IMR-90 (cell line): ENCODE results near the gene KCNJ13. TPM values are rescaled to one million over a fixed set of nuclear protein-coding genes. Genes with fewer than 3 reads are reported as not detected.

Source experiments
- ATAC-seq: fragments of 200-7000 bp; cut with Tn5 transposase; 2 replicates; pipeline ENCODE4 v1.9.1; 2020; ENCODE audit warnings: low read depth, mild to moderate bottlenecking, moderate library complexity
- BruUV-seq: library from RNA; stranded (reverse); fragments of 400-500 nt; replicated peaks from 2 replicates; lab custom pipeline; 2021; lab: Mats Ljungman, UMichigan
- CTCF ChIA-PET: fragments of 300-600 bp; formaldehyde crosslinking; extraction: SDS; loops from one replicate; lab custom pipeline; 2021; ENCODE audit warnings: antibody characterized with exemption; lab: Yijun Ruan, JAX
- POLR2A ChIA-PET: fragments of 300-600 bp; sonication (Branson Sonifier 250); formaldehyde crosslinking; loops from one replicate; lab custom pipeline; 2022; ENCODE audit warnings: antibody characterized with exemption; ENCODE audit not compliant: unreplicated experiment; lab: Charles Lee
- DNase-seq: peaks from one replicate; pipeline ENCODE4 v3.0.0; 2013
- H2AFZ ChIP-seq: replicated peaks from 2 replicates; pipeline ENCODE3; 2013; ENCODE audit warnings: low read length, mild to moderate bottlenecking; ENCODE audit not compliant: poor library complexity
- H2AK5ac ChIP-seq: 2 replicates; pipeline ENCODE4 v1.6.1; 2013; ENCODE audit warnings: low read depth, low read length, inconsistent platforms
- H2AK9ac ChIP-seq: replicated peaks from 2 replicates; pipeline ENCODE3; 2013; ENCODE audit warnings: mild to moderate bottlenecking, low read depth, low read length, moderate library complexity; ENCODE audit not compliant: poor library complexity
- H2BK120ac ChIP-seq: 2 replicates; pipeline ENCODE4 v1.6.1; 2013; ENCODE audit warnings: low read depth, low read length, inconsistent platforms
- H2BK15ac ChIP-seq: 3 replicates; pipeline ENCODE4 v1.6.1; 2013; ENCODE audit warnings: low read depth, low read length, inconsistent platforms
- H2BK20ac ChIP-seq: 2 replicates; pipeline ENCODE4 v1.6.1; 2013; ENCODE audit warnings: low read depth, mild to moderate bottlenecking, inconsistent platforms, low read length, moderate library complexity
- H2BK5ac ChIP-seq: 2 replicates; pipeline ENCODE4 v1.6.1; 2013; ENCODE audit warnings: mild to moderate bottlenecking, low read depth, low read length, inconsistent platforms; ENCODE audit not compliant: poor library complexity, severe bottlenecking
- H3K14ac ChIP-seq: replicated peaks from 2 replicates; pipeline ENCODE4 v1.6.1; 2013; ENCODE audit warnings: low read depth, low read length, inconsistent platforms
- H3K18ac ChIP-seq: 2 replicates; pipeline ENCODE4 v1.6.1; 2013; ENCODE audit warnings: low read depth, low read length, control low read depth
- H3K23ac ChIP-seq: 2 replicates; pipeline ENCODE4 v1.6.1; 2013; ENCODE audit warnings: low read depth, low read length, inconsistent platforms
- H3K27ac ChIP-seq: 2 replicates; pipeline ENCODE4 v1.5.1; 2013; ENCODE audit warnings: mild to moderate bottlenecking, control low read depth, low read length; ENCODE audit not compliant: insufficient read depth
- H3K27me3 ChIP-seq: 2 replicates; pipeline ENCODE4 v1.6.1; 2013; ENCODE audit warnings: low read length; ENCODE audit not compliant: control insufficient read depth, insufficient read depth
- H3K36me3 ChIP-seq: 2 replicates; pipeline ENCODE4 v1.6.1; 2013; ENCODE audit warnings: low read length, mixed read lengths; ENCODE audit not compliant: control insufficient read depth, insufficient read depth
- H3K4ac ChIP-seq: 2 replicates; pipeline ENCODE4 v1.6.1; 2013; ENCODE audit warnings: low read depth, low read length, inconsistent platforms
- H3K4me1 ChIP-seq: 2 replicates; pipeline ENCODE4 v1.6.1; 2013; ENCODE audit warnings: low read length, mixed read lengths; ENCODE audit not compliant: control insufficient read depth, insufficient read depth
- H3K4me2 ChIP-seq: 2 replicates; pipeline ENCODE4 v1.6.1; 2013; ENCODE audit warnings: low read depth, mild to moderate bottlenecking, control low read depth, low read length, moderate library complexity
- H3K4me3 ChIP-seq: 2 replicates; pipeline ENCODE4 v1.5.1; 2013; ENCODE audit warnings: low read depth, mild to moderate bottlenecking, control low read depth, low read length, moderate library complexity; ENCODE audit not compliant: insufficient read depth
- H3K56ac ChIP-seq: 2 replicates; pipeline ENCODE4 v1.6.1; 2013; ENCODE audit warnings: low read length, inconsistent platforms; ENCODE audit not compliant: insufficient read depth; ENCODE audit errors: extremely low read depth
- H3K79me1 ChIP-seq, 2 experiments: 2 replicates each; pipeline ENCODE4 v1.6.1; 2013; ENCODE audit warnings: low read length in 2 of 2, inconsistent platforms in 1 of 2, low read depth in 1 of 2
- H3K9ac ChIP-seq: 2 replicates; pipeline ENCODE4 v1.6.1; 2013; ENCODE audit warnings: low read depth, low read length, control low read depth
- H3K9me1 ChIP-seq: 2 replicates; pipeline ENCODE4 v1.6.1; 2013; ENCODE audit warnings: low read length, inconsistent platforms; ENCODE audit not compliant: insufficient read depth
- H3K9me3 ChIP-seq: 2 replicates; pipeline ENCODE4 v1.6.1; 2013; ENCODE audit warnings: low read length; ENCODE audit not compliant: control insufficient read depth, insufficient read depth
- H4K20me1 ChIP-seq: 2 replicates; pipeline ENCODE4 v1.6.1; 2013; ENCODE audit warnings: low read length, inconsistent platforms; ENCODE audit not compliant: insufficient read depth
- H4K5ac ChIP-seq: 2 replicates; pipeline ENCODE4 v1.6.1; 2013; ENCODE audit warnings: mild to moderate bottlenecking, low read depth, low read length, control low read depth
- H4K8ac ChIP-seq, 2 experiments: 2 replicates each; pipeline ENCODE4 v1.6.1; 2013; ENCODE audit warnings: low read depth in 2 of 2, low read length in 2 of 2, control low read depth in 1 of 2, inconsistent platforms in 1 of 2
- H4K91ac ChIP-seq: 2 replicates; pipeline ENCODE4 v1.6.1; 2013; ENCODE audit warnings: low read depth, low read length, inconsistent platforms; ENCODE audit not compliant: insufficient read depth
- BHLHE40 ChIP-seq: fragments of 150-350 bp; IDR thresholded peaks from 2 replicates; pipeline ENCODE4 v1.6.1; 2016; ENCODE audit warnings: mild to moderate bottlenecking, low read depth, low read length
- CEBPB ChIP-seq: IDR thresholded peaks from 2 replicates; pipeline ENCODE4 v1.6.1; 2012; ENCODE audit warnings: low read depth, low read length, improper control_type of control experiment
- CHD1 ChIP-seq: IDR thresholded peaks from 2 replicates; pipeline ENCODE4 v1.6.1; 2012; ENCODE audit warnings: low read depth, low read length, improper control_type of control experiment
- FOS ChIP-seq: fragments of 150-350 bp; IDR thresholded peaks from 2 replicates; pipeline ENCODE4 v1.6.1; 2016; ENCODE audit warnings: low read depth, low read length
- MAFK ChIP-seq: IDR thresholded peaks from 2 replicates; pipeline ENCODE4 v1.6.1; 2012; ENCODE audit warnings: low read depth, low read length, improper control_type of control experiment
- MAZ ChIP-seq: IDR thresholded peaks from 2 replicates; pipeline ENCODE4 v1.6.1; 2012; ENCODE audit warnings: low read depth, mild to moderate bottlenecking, low read length, improper control_type of control experiment, moderate library complexity, borderline replicate concordance
- MXI1 ChIP-seq: IDR thresholded peaks from 2 replicates; pipeline ENCODE4 v1.6.1; 2012; ENCODE audit warnings: low read depth, mild to moderate bottlenecking, low read length, moderate library complexity, borderline replicate concordance
- NFE2L2 ChIP-seq: fragments of 150-350 bp; IDR thresholded peaks from 2 replicates; pipeline ENCODE4 v1.6.1; 2016; ENCODE audit warnings: low read depth, mild to moderate bottlenecking, low read length
- POLR2A ChIP-seq: IDR thresholded peaks from 2 replicates; pipeline ENCODE4 v1.6.1; 2012; ENCODE audit warnings: mild to moderate bottlenecking, low read depth, low read length
- RAD21 ChIP-seq: IDR thresholded peaks from 2 replicates; pipeline ENCODE4 v1.6.1; 2012; ENCODE audit warnings: low read length, improper control_type of control experiment
- RCOR1 ChIP-seq: IDR thresholded peaks from 2 replicates; pipeline ENCODE4 v1.6.1; 2012; ENCODE audit warnings: mild to moderate bottlenecking, low read length, improper control_type of control experiment; ENCODE audit not compliant: insufficient replicate concordance
- RFX5 ChIP-seq: IDR thresholded peaks from 2 replicates; pipeline ENCODE4 v1.8.0; 2012; ENCODE audit warnings: low read depth, mild to moderate bottlenecking, low read length, moderate library complexity
- SMC3 ChIP-seq: fragments of 150-350 bp; IDR thresholded peaks from 2 replicates; pipeline ENCODE4 v1.6.1; 2016; ENCODE audit warnings: low read depth, mild to moderate bottlenecking, antibody characterized with exemption, low read length, moderate library complexity
- WGBS, 2 experiments: methylation state at CpG; one replicate each; pipeline versions ENCODE4 v1.1.5 to v1.1.7; 2013; ENCODE audit warnings: missing lambda C conversion rate in 2 of 2; ENCODE audit not compliant: insufficient read length in 1 of 2; ENCODE audit errors: extremely low coverage in 2 of 2; 5-methylcytosine and 5-hydroxymethylcytosine counted together
- dilution Hi-C: fragments of 300-500 bp; cut with HindIII; formaldehyde crosslinking; loops from one replicate; pipeline ENCODE4 v1.14.3; 2018; ENCODE audit warnings: low sequenced_read_pairs; ENCODE audit not compliant: unreplicated experiment
- in situ Hi-C: fragments of 300-500 bp; cut with MboI; formaldehyde crosslinking; loops from 3 replicates; pipeline ENCODE4 v1.14.3; 2019; ENCODE audit warnings: low sequenced_read_pairs, inconsistent platforms, mixed read lengths
- intact Hi-C: fragments of 100-400 bp; cut with micrococcal nuclease; formaldehyde crosslinking; loops from 2 replicates; pipeline ENCODE4 v1.10.0; 2022
- polyA plus RNA-seq, 3 experiments: library from polyadenylated mRNA; depleted of rRNA; stranded (reverse); fragments of >200 nt; gene quantifications; 2 replicates each; pipeline ENCODE4 v1.2.3, GENCODE V29; 2012; ENCODE audit warnings: low replicate concordance in 1 of 3
- total RNA-seq: library from RNA; depleted of rRNA; stranded (reverse); fragments of >200 nt; gene quantifications from 2 replicates; pipeline ENCODE4 v1.2.3, GENCODE V29; 2012
- TF ChIP-seq, protein P1 (sequence below): conservative IDR thresholded peaks from 2 replicates; pipeline ENCODE4 v1.5.1; 2012; ENCODE audit warnings: mild to moderate bottlenecking, low read depth, low read length, improper control_type of control experiment
- TF ChIP-seq, protein P2 (sequence below): fragments of 150-350 bp; IDR thresholded peaks from 2 replicates; pipeline ENCODE4 v1.6.1; 2017; ENCODE audit warnings: mild to moderate bottlenecking, antibody characterized with exemption, low read length, low read depth
- TF ChIP-seq, protein P3 (sequence below): fragments of 150-350 bp; IDR thresholded peaks from 2 replicates; pipeline ENCODE4 v1.6.1; 2016; ENCODE audit warnings: low read depth, mild to moderate bottlenecking, low read length, moderate library complexity, borderline replicate concordance

KCNJ13 gene
- total and polyA plus RNA-seq, 2 of the 4 experiments (the other 2 are of a cell fraction) = not detected

DNA sequence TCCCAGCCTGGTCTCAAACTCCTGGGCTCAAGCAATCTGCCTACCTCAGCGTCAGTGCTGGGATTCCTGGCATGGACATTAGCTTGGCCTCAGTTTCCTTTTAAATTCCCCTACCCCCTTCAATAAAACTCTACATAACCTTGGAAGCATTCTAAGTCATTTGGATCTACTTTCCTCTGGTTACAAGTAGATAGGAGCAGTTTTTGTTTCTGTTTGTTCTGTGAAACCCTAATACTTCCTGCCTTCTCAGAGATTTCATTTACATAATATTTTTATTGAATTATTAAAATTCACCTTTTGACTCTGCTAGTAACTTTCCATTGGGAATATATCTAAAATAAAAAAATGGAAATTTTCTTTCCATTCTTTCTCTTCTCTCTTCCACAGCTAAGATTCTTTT lies 53.3 kb downstream of the KCNJ13 start:
- Histone ChIP-seq H2BK120ac (no peak overlapping the region), H2AFZ (no peak overlapping the region)

More for the DNA sequence above, 53.3 kb downstream of the KCNJ13 start:
- Histone ChIP-seq H2AK9ac (no peak overlapping the region), H3K14ac (no peak overlapping the region), H3K18ac (no peak overlapping the region), H4K91ac (no peak overlapping the region), H2BK15ac (no peak overlapping the region), H3K56ac (no peak overlapping the region), H4K20me1 (peaks cover 40% of the 10 kb centered on the region), H3K27me3 (no peaks in the 10 kb centered on the region), H3K27ac (no peak overlapping the region), H3K4ac (no peak overlapping the region), H3K4me2 (no peak overlapping the region), H3K23ac (no peak overlapping the region), H3K36me3 (peaks cover 15% of the 10 kb centered on the region), H3K9me1 (no peaks in the 10 kb centered on the region; the same call in 1 of the 2 replicates), H2BK5ac (no peak overlapping the region), H4K5ac (no peak overlapping the region), H3K4me1 (no peaks in the 10 kb centered on the region), H3K9ac (no peak overlapping the region), H3K79me1 (peaks cover 14 to 48% of the 10 kb centered on the region in 2 experiments), H4K8ac (no peak overlapping the region), H3K4me3 (no peak overlapping the region), H2BK20ac (no peak overlapping the region), H3K9me3 (no peaks in the 10 kb centered on the region), H2AK5ac (no peak overlapping the region)
- no peak for DNase-seq
- in situ Hi-C loops (no loop called here), intact Hi-C loops (no loop called here), dilution Hi-C loops (no loop called here)
- no CpG with 5 or more reads among the region's 1 CpG for WGBS, 2 experiments
- TF ChIP-seq RAD21 (no peak), CEBPB (no peak), MAZ (no peak), RFX5 (no peak), BHLHE40 (no peak), MAFK (no peak), CHD1 (no peak), RCOR1 (no peak), MXI1 (no peak), POLR2A (no peak), SMC3 (no peak), FOS (no peak), NFE2L2 (no peak)
- TF ChIP-seq, protein P1, sequence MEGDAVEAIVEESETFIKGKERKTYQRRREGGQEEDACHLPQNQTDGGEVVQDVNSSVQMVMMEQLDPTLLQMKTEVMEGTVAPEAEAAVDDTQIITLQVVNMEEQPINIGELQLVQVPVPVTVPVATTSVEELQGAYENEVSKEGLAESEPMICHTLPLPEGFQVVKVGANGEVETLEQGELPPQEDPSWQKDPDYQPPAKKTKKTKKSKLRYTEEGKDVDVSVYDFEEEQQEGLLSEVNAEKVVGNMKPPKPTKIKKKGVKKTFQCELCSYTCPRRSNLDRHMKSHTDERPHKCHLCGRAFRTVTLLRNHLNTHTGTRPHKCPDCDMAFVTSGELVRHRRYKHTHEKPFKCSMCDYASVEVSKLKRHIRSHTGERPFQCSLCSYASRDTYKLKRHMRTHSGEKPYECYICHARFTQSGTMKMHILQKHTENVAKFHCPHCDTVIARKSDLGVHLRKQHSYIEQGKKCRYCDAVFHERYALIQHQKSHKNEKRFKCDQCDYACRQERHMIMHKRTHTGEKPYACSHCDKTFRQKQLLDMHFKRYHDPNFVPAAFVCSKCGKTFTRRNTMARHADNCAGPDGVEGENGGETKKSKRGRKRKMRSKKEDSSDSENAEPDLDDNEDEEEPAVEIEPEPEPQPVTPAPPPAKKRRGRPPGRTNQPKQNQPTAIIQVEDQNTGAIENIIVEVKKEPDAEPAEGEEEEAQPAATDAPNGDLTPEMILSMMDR = no peak
- TF ChIP-seq, protein P2, sequence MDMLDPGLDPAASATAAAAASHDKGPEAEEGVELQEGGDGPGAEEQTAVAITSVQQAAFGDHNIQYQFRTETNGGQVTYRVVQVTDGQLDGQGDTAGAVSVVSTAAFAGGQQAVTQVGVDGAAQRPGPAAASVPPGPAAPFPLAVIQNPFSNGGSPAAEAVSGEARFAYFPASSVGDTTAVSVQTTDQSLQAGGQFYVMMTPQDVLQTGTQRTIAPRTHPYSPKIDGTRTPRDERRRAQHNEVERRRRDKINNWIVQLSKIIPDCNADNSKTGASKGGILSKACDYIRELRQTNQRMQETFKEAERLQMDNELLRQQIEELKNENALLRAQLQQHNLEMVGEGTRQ = no peak
- TF ChIP-seq, protein P3, sequence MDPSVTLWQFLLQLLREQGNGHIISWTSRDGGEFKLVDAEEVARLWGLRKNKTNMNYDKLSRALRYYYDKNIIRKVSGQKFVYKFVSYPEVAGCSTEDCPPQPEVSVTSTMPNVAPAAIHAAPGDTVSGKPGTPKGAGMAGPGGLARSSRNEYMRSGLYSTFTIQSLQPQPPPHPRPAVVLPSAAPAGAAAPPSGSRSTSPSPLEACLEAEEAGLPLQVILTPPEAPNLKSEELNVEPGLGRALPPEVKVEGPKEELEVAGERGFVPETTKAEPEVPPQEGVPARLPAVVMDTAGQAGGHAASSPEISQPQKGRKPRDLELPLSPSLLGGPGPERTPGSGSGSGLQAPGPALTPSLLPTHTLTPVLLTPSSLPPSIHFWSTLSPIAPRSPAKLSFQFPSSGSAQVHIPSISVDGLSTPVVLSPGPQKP = no peak
- ChIA-PET CTCF (no interaction called here), POLR2A (no interaction called here)
- BruUV-seq = no TSS peak
- no peak for ATAC-seq
